H9 (cell line): Measurements from ENCODE around the gene GRB2. TPM values are rescaled to one million over a fixed set of nuclear protein-coding genes. Genes with fewer than 3 reads are reported as not detected.

Experiments used
- DNase-seq: peaks from one replicate; pipeline ENCODE4 v3.0.0-alpha.2; 2017
- H2AFZ ChIP-seq: one replicate; pipeline ENCODE4 v1.6.1; 2013; ENCODE audit warnings: mild to moderate bottlenecking, low read length, control low read depth, moderate library complexity
- H2AK5ac ChIP-seq: 2 replicates; pipeline ENCODE4 v1.6.1; 2013; ENCODE audit warnings: low read length, control low read depth, mixed read lengths; ENCODE audit not compliant: insufficient read length
- H2BK120ac ChIP-seq: one replicate; pipeline ENCODE4 v1.6.1; 2013; ENCODE audit warnings: low read depth, mild to moderate bottlenecking, low read length, control low read depth, inconsistent platforms; ENCODE audit not compliant: poor library complexity, severe bottlenecking
- H2BK12ac ChIP-seq: 2 replicates; pipeline ENCODE4 v1.6.1; 2013; ENCODE audit warnings: low read length, control low read depth, mixed read lengths, low read depth; ENCODE audit not compliant: insufficient read length
- H2BK15ac ChIP-seq: 2 replicates; pipeline ENCODE4 v1.6.1; 2013; ENCODE audit warnings: low read depth, low read length, control low read depth
- H2BK20ac ChIP-seq: one replicate; pipeline ENCODE4 v1.6.1; 2013; ENCODE audit warnings: low read depth, mild to moderate bottlenecking, low read length, control low read depth, inconsistent platforms; ENCODE audit not compliant: poor library complexity, severe bottlenecking
- H2BK5ac ChIP-seq: 2 replicates; pipeline ENCODE4 v1.6.1; 2013; ENCODE audit warnings: low read length, control low read depth, mixed read lengths; ENCODE audit not compliant: insufficient read length
- H3K14ac ChIP-seq: 2 replicates; pipeline ENCODE4 v1.6.1; 2013; ENCODE audit warnings: low read length, control low read depth; ENCODE audit not compliant: insufficient read depth
- H3K18ac ChIP-seq: 2 replicates; pipeline ENCODE4 v1.6.1; 2013; ENCODE audit warnings: low read depth, mild to moderate bottlenecking, mixed read lengths, low read length, control low read depth; ENCODE audit not compliant: insufficient read length
- H3K23ac ChIP-seq: 2 replicates; pipeline ENCODE4 v1.6.1; 2013; ENCODE audit warnings: low read length, control low read depth, mixed read lengths, low read depth; ENCODE audit not compliant: insufficient read length
- H3K23me2 ChIP-seq: 2 replicates; pipeline ENCODE4 v1.6.1; 2013; ENCODE audit warnings: low read depth, mild to moderate bottlenecking, mixed read lengths, low read length, control low read depth; ENCODE audit not compliant: insufficient read length, poor library complexity, severe bottlenecking
- H3K27ac ChIP-seq: 2 replicates; pipeline ENCODE4 v1.5.1; 2013; ENCODE audit warnings: low read length, control low read depth, mixed read lengths, low read depth; ENCODE audit not compliant: insufficient read length
- H3K27me3 ChIP-seq: 2 replicates; pipeline ENCODE4 v1.6.1; 2013; ENCODE audit warnings: low read length, control low read depth, inconsistent platforms; ENCODE audit not compliant: insufficient read depth
- H3K4ac ChIP-seq: 2 replicates; pipeline ENCODE4 v1.6.1; 2013; ENCODE audit warnings: low read depth, mild to moderate bottlenecking, control low read depth, inconsistent platforms, low read length, moderate library complexity
- H3K4me1 ChIP-seq: 2 replicates; pipeline ENCODE4 v1.6.1; 2013; ENCODE audit warnings: low read length, control low read depth, inconsistent platforms; ENCODE audit not compliant: insufficient read depth
- H3K4me2 ChIP-seq: 2 replicates; pipeline ENCODE4 v1.6.1; 2013; ENCODE audit warnings: low read length, control low read depth, mixed read lengths; ENCODE audit not compliant: insufficient read length, insufficient read depth
- H3K56ac ChIP-seq: 2 replicates; pipeline ENCODE4 v1.6.1; 2013; ENCODE audit warnings: low read depth, mild to moderate bottlenecking, mixed read lengths, low read length, control low read depth; ENCODE audit not compliant: insufficient read length
- H3K79me1 ChIP-seq: 2 replicates; pipeline ENCODE4 v1.6.1; 2013; ENCODE audit warnings: low read depth, mild to moderate bottlenecking, moderate library complexity, low read length, control low read depth, inconsistent platforms; ENCODE audit not compliant: insufficient read depth, poor library complexity, severe bottlenecking
- H3K79me2 ChIP-seq: 2 replicates; pipeline ENCODE4 v1.6.1; 2013; ENCODE audit warnings: low read length, control low read depth, inconsistent platforms; ENCODE audit not compliant: insufficient read depth
- H3K9ac ChIP-seq: 2 replicates; pipeline ENCODE4 v1.6.1; 2013; ENCODE audit warnings: low read length, control low read depth, mixed read lengths; ENCODE audit not compliant: insufficient read length; ENCODE audit errors: extremely low read depth
- H3K9me3 ChIP-seq: one replicate; pipeline ENCODE4 v1.6.1; 2013; ENCODE audit warnings: low read depth, low read length, inconsistent platforms; ENCODE audit not compliant: control insufficient read depth
- H3T11ph ChIP-seq: one replicate; pipeline ENCODE4 v1.6.1; 2013; ENCODE audit warnings: mild to moderate bottlenecking, low read length, control low read depth, inconsistent platforms
- H4K20me1 ChIP-seq: one replicate; pipeline ENCODE4 v1.6.1; 2013; ENCODE audit not compliant: control insufficient read depth, insufficient read length, insufficient read depth
- H4K5ac ChIP-seq: 2 replicates; pipeline ENCODE4 v1.6.1; 2013; ENCODE audit warnings: low read depth, mild to moderate bottlenecking, mixed read lengths, low read length, control low read depth; ENCODE audit not compliant: insufficient read length
- H4K8ac ChIP-seq: replicated peaks from 2 replicates; pipeline ENCODE4 v1.6.1; 2013; ENCODE audit warnings: low read length, control low read depth, mixed read lengths, low read depth; ENCODE audit not compliant: insufficient read length
- H4K91ac ChIP-seq: 2 replicates; pipeline ENCODE4 v1.6.1; 2013; ENCODE audit warnings: low read depth, mild to moderate bottlenecking, moderate library complexity, mixed read lengths, low read length, control low read depth; ENCODE audit not compliant: insufficient read length
- H3K27ac Mint-ChIP-seq, 3 experiments: 2 replicates in 2 of 3; 3 replicates in 1 of 3; pipeline ENCODE4 v1.8.0; 2020 to 2021; ENCODE audit warnings: mixed read lengths in 3 of 3, mild to moderate bottlenecking in 1 of 3, moderate library complexity in 1 of 3
- H3K27me3 Mint-ChIP-seq: 2 replicates; pipeline ENCODE4 v1.8.0; 2021; ENCODE audit warnings: low read depth, mild to moderate bottlenecking, moderate library complexity, mixed read lengths
- H3K36me3 Mint-ChIP-seq, 3 experiments: 2 replicates in 2 of 3; 3 replicates in 1 of 3; pipeline ENCODE4 v1.8.0; 2020 to 2021; ENCODE audit warnings: low read depth in 3 of 3, mixed read lengths in 3 of 3; ENCODE audit not compliant: insufficient read depth in 1 of 3
- H3K4me1 Mint-ChIP-seq, 2 experiments: 2 replicates each; pipeline ENCODE4 v1.8.0; 2020; ENCODE audit warnings: mixed read lengths in 2 of 2
- H3K4me3 Mint-ChIP-seq, 2 experiments: 2 replicates in 1 of 2; 3 replicates in 1 of 2; pipeline ENCODE4 v1.8.0; 2020 to 2021; ENCODE audit warnings: mild to moderate bottlenecking in 2 of 2, mixed read lengths in 2 of 2, moderate library complexity in 1 of 2
- H3K9me3 Mint-ChIP-seq, 2 experiments: 2 replicates in 1 of 2; 3 replicates in 1 of 2; pipeline ENCODE4 v1.8.0; 2020; ENCODE audit warnings: mild to moderate bottlenecking in 2 of 2, mixed read lengths in 2 of 2, moderate library complexity in 1 of 2
- WGBS: extraction: QIAGEN DNeasy Blood & Tissue Kit; methylation state at CpG from one replicate; pipeline ENCODE4 v1.1.7; 2013; ENCODE audit warnings: missing lambda C conversion rate, low lambda C conversion rate, mixed read lengths; ENCODE audit not compliant: insufficient read length; ENCODE audit errors: extremely low coverage; 5-methylcytosine and 5-hydroxymethylcytosine counted together
- total RNA-seq: library from RNA; stranded (reverse); gene quantifications from 2 replicates; pipeline ENCODE4 v1.2.1, GENCODE V29; 2021
- TF ChIP-seq, protein P1 (sequence below): fragments of 200-600 bp; sonication (generic); conservative IDR thresholded peaks from 3 replicates; pipeline ENCODE4 v1.8.0; 2021; ENCODE audit warnings: antibody characterized with exemption, mild to moderate bottlenecking

The GRB2 gene
- total RNA-seq, 1 experiment from 2014 or later = 91.7 TPM

DNA sequence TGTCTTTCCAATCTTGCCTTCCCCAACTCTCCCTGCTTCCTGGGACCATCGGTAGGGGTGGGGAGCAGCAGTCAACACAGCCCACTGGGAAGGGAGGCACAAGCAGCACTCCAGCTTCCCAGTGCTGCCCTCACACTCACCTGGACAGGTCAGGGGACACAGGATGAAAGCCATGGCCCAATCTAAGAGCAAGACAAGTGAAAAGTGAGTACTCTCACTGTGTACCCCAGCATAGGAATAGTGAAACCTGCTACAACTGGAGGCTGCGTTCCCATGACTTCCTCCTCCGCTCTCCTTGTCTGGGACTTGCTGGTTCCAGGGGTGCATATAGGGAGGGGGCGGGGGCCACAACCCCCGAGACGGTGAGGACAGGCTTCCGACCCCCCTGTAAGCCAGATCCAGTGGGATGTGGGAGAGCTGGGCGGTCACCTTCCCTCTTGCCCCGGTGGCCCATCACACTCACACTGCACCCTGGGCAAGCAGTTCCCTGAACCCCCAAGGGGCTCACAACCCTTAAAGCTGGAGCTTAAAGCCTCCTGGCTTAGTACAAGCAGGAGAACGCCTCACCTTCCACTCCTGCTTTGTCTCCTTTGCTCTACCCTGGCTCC lies 86.8 kb downstream of the GRB2 start:
- H3K27ac ChIP-seq = no peak overlapping the region

More for the DNA sequence above, 86.8 kb downstream of the GRB2 start:
- H4K91ac ChIP-seq = no peak overlapping the region
- H4K5ac ChIP-seq = no peak overlapping the region
- H2AK5ac ChIP-seq = no peak overlapping the region
- H3T11ph ChIP-seq = no peak overlapping the region
- H4K20me1 ChIP-seq = no peaks in the 10 kb centered on the region
- Mint-ChIP-seq H3K27me3 (no peaks in the 10 kb centered on the region), H3K27ac (peak overlapping the region in 2 of 3 experiments; percentile 68 to 91; a peak in 3 of 7 replicates), H3K4me3 (no peak overlapping the region), H3K9me3 (no peaks in the 10 kb centered on the region), H3K36me3 (peaks cover 16 to 41% (median 28%) of the 10 kb centered on the region in 3 experiments; a peak in 6 of 7 replicates), H3K4me1 (peaks cover 12 to 16% of the 10 kb centered on the region in 2 experiments)
- H2BK5ac ChIP-seq = no peak overlapping the region
- DNase-seq = no peak
- H3K9me3 ChIP-seq = no peaks in the 10 kb centered on the region
- no peaks in the 10 kb centered on the region for H3K79me2 ChIP-seq
- no peak overlapping the region for H3K23ac ChIP-seq
- no peak overlapping the region for H4K8ac ChIP-seq
- no peak overlapping the region for H2BK12ac ChIP-seq
- no peak overlapping the region for H2BK20ac ChIP-seq
- H2BK120ac ChIP-seq = no peak overlapping the region
- no peak overlapping the region for H3K4ac ChIP-seq
- H3K4me1 ChIP-seq = no peaks in the 10 kb centered on the region
- H2AFZ ChIP-seq = no peak overlapping the region
- no peak overlapping the region for H3K18ac ChIP-seq
- no CpG with 5 or more reads among the region's 10 CpGs for WGBS
- H3K23me2 ChIP-seq = no peaks in the 10 kb centered on the region
- no peak overlapping the region for H3K4me2 ChIP-seq
- H3K27me3 ChIP-seq = no peaks in the 10 kb centered on the region; the same call in 1 of the 2 replicates
- no peak overlapping the region for H3K14ac ChIP-seq
- H3K9ac ChIP-seq = no peak overlapping the region
- TF ChIP-seq, protein P1, sequence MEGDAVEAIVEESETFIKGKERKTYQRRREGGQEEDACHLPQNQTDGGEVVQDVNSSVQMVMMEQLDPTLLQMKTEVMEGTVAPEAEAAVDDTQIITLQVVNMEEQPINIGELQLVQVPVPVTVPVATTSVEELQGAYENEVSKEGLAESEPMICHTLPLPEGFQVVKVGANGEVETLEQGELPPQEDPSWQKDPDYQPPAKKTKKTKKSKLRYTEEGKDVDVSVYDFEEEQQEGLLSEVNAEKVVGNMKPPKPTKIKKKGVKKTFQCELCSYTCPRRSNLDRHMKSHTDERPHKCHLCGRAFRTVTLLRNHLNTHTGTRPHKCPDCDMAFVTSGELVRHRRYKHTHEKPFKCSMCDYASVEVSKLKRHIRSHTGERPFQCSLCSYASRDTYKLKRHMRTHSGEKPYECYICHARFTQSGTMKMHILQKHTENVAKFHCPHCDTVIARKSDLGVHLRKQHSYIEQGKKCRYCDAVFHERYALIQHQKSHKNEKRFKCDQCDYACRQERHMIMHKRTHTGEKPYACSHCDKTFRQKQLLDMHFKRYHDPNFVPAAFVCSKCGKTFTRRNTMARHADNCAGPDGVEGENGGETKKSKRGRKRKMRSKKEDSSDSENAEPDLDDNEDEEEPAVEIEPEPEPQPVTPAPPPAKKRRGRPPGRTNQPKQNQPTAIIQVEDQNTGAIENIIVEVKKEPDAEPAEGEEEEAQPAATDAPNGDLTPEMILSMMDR = no peak
- no peak overlapping the region for H3K56ac ChIP-seq
- H3K79me1 ChIP-seq = no peaks in the 10 kb centered on the region
- no peak overlapping the region for H2BK15ac ChIP-seq
